Measurements from ENCODE around the gene PADI3. TPM values are rescaled to one million over a fixed set of nuclear protein-coding genes. Genes with fewer than 3 reads are reported as not detected.
"Not testable (repeated sequence)": the region's sequence is repeated elsewhere in the genome, so short reads cannot be mapped to it uniquely, and the experiment has no call there.

Gene PADI3
- polyA plus RNA-seq, 3 donors, result 0.07 to 0.12 (median 0.09) TPM

GRCh38 chr1:17215545-17215890 is 33.4 kb upstream of the PADI3 start:
- no peak for DNase-seq

GRCh38 chr1:17216078-17216477 is 32.8 kb upstream of the PADI3 start:
- DNase-seq, result no peak

DNA sequence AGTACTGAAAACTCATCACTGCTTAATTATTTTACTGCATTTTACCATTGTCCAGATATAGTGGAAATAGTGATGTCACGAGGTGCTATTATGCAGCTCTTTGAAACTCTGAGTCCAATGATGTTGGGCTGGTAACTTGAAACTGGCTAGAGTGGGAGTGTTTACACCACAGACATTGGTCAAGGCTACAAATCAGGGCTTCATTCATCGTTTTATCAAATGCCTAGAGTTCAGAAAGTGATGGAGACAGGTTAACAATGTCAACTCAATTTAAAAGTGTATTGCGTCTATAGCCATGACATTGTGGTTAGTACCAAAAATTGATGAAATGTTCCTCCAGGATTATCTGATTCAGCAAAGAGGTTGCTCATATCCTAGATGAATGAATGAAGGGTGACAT is 31.3 kb upstream of the PADI3 start:
- DNase-seq, result no peak

DNA sequence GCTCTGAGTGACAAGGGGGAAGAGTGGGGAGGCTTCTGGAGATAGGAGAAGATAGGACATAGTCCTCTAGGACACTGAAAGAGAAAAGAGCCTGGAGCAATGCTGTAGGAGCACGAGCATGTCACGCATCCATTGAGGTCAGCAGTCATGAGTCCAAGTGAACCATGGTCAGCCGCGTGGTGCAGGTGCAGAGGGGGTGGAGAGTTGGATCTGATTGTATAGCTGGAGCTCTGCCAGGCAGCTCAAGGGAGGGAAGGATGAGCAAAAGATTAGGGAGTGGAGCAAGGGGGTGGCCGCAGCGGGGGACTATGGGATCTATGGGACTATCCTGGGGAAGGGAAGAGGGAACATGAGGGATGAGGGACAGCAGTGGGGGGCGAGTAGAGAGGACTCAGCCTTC is 30.0 kb upstream of the PADI3 start:
- DNase-seq, result no peak

DNA sequence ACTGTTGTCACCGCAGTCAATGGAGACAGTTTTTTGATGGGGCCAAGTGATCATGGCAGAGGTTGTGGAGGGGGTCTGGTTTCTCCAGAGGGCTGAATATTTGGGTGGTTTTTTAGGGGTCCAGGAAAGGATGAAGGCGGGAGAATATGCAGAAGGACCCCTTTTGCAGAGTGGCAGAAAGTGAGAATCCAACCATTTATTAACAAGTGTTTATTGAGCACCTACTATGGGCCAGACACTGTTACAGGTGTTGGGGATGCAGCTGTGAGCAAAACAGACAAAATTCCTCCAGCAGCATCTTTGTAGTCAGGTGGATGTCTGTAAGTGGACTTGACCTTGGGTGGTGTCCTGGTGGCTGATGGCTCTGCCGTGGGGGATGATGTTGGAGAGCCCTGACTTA is 28.6 kb upstream of the PADI3 start:
- no peak for DNase-seq

GRCh38 chr1:17222557-17222956 is 26.3 kb upstream of the PADI3 start:
- DNase-seq, result no peak

DNA sequence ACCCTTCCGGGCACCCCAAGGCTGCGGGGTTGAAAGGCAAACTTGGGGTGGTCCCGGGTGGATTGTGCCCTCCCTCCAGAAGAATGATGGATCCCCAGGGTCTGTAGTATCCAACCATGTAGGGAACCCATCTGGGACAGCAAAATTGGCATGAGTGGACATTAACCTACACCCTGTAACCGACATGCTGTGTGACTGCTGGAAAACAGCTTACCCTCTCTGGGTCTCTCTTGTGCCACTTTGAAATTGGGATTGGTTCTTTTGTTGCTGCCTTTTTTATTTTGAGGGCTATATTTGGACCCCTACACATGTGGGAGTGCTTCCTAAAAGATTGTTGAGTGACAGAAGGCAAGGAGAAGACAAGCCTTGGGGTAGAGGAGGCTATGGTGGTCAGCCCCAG is 24.5 kb upstream of the PADI3 start:
- DNase-seq, result no peak

DNA sequence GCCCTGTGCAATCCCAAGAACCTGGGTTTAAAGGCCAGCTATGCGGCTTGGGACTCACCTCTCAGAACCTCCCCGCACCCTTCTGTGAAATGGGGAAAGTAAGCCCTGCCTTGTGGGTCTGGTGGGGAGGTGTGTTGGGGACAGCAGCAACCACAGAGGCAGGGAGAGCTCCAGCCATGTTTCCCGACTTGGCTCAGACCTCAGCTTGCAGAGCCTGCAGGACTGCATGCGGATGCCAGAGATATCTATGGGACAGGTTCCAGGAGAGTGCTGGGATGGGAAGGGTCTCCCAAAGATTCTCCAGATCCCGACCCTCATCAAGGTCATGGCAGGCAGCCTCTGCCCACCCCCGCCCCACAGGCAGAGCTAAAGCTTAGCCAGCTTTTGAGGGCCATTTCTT is 23.8 kb upstream of the PADI3 start:
- no peak for DNase-seq

DNA sequence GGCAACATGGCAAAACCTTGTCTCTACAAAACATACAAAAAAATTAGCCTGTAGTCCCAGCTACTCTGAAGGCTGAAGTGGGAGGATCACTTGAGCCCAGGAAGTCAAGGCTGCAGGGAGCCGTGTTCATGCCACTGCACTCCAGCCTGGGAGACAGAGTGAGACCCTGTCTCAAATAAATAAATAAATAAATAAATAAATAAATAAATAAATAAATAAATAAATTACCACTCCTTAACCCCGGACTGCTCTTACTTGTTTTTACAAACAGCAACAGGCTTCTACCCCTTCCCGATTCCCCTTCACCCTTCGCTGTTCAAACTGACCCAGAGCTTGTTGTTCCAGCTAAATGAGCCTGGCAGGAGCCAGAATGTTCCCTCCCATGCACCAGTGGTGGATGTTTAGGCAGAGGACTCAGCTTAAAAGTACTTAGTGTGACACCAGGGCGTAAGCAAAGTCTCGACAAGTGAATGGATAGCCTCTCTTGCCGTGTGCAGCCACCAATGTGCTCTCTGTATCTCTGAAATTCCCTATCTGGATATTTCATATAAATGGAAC is 21.5 kb upstream of the PADI3 start:
- no peak for DNase-seq

DNA sequence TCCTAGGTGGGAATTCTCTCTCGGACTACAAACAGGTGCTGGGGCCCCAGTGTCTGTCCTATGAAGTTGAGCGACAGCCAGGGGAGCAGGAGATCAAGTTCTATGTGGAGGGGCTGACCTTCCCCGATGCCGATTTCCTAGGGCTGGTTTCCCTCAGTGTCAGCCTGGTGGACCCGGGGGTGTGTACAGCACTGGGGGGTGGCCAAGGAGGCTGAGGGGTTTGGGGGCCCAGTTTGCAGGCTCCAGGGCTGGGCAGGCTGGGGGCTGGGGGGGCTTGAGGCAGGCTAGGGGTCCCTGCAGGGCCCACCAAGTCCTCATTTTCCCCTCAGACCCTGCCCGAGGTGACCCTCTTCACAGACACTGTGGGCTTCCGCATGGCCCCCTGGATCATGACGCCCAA is 20.3 kb upstream of the PADI3 start:
- DNase-seq, result no peak

DNA sequence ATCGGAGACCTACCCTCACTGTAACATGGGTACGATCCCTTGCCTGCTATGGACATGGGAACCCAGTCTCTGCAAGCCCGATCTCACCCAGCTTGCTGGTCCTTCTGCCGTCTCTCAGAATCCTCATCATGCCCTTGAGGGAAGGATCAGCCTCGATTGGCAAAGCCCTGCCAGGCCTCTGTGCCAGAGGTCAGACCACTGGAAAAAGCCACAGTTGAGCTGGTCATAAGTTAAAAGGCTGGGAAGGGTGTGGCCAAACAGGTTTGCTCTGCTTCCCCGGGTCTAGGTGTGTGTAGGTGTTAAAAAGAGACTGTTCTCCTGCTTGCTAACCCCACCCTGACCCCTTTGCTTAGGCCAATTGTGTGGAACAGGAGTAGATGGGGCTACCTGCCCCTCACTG is 19.5 kb upstream of the PADI3 start:
- no peak for DNase-seq

GRCh38 chr1:17230106-17230505 is 18.8 kb upstream of the PADI3 start:
- DNase-seq, result no peak

DNA sequence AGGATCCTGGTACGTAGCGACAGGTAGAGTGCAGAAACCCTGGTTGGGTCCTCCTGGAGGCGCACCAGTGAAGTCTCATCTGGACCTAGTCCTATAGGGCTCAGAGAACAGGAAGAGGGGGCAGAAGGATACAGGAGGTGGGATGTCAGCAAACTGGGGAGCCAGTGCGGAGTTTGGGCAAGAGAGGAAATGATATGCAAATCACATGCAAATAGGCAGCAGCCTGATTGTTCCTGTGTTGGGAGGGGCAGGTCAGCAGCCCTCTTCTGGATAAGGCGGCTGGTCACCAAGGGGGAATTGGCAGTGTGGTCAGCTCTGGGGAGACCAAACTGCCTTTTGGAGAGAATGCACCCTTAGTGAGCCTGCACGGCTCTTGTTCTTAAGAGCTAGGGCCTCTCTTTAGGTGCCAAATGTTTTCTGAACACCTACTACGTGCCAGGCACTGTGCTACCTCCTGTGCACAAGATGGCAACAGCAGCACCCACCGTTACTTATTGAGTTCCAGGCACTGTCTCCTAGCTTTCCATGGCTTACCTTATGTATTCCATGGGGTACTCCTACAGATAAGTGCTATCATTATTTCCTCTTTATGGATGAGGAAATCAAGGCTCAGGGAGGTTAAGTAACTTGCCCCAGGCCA is 18.1 kb upstream of the PADI3 start:
- DNase-seq, result no peak

DNA sequence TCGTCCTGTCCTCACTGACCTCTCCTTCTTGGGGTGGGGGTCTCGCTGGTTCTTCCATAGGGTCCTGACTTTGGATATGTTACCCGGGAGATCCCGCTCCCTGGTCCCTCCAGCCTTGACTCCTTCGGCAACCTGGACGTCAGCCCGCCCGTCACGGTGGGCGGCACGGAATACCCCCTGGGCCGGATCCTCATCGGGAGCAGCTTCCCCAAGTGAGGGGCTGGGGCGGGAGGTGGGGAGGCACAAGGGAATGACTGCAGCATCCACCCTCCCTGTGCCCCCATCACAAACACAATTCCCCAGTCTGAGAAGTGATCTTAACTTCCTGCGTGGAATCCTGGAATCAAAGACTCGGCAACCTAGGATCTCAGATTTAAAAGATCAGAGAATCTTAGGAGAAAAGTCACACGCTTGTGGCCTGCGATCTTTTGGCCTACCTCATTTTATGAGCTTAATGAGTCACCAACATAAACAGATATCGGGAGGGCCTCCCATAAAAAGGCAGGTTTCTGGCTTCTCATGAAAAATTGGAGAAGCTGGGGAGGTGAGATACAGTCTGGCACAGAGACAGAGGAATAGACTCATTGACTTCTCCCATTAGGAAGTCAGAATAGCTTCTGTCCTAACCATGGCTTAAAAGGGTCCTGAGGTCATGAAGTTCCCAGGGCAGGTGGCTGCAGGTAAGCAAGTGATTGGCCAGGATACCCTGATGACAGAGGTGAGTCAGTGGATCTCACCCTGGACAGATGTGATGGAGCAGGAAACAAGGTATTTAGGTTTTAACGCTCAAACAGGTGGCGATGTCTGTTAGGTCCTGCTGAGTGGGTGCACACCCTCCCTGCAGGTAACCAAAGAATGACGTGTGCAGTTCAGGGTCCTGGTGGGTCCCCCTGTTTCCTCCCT is 15.9 kb upstream of the PADI3 start:
- DNase-seq, result no peak

GRCh38 chr1:17233675-17234320 is 15.1 kb upstream of the PADI3 start:
- DNase-seq, result no peak

GRCh38 chr1:17234405-17234804 is 14.5 kb upstream of the PADI3 start:
- no peak for DNase-seq

DNA sequence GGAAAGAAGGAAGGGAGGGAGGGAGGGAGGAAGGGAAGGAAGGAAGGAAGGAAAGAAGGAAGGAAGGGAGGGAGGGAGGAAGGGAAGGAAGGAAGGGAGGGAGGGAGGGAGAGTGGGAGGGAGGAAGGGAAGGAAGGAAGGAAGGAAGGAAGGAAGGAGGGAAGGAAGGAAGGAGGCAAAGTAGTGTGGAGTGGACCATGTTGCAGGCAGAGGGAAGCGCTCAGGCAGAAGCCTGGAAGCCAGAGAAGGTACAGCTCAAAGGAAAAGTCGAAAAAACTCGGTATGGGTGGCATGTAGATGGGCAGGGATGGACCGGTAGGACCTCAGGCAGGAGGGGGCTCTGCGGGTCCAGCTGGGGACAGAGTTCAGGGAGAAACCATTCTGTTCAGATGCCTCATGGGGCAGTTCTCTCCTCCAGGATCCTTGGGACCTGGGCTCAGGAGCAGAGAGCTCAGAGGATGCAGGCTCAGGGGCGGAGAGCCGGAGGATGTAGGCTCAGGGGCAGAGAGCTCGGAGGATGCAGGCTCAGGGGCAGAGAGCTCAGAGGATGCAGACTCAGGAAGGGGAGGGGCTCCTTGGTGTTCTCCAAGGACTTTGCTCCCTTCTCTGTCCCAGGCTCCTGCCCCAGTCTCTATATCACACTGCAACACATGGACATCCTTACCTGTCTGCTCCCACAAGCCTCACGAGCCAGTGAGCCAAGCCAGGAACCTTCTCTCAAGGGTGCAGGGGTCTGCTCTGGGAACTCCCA is 13.6 kb upstream of the PADI3 start:
- DNase-seq, result no peak

- peak; percentile 80 for DNase-seq
Measured at GRCh38 chr1:17236779-17237560, 11.9 kb upstream of the PADI3 start.

DNA sequence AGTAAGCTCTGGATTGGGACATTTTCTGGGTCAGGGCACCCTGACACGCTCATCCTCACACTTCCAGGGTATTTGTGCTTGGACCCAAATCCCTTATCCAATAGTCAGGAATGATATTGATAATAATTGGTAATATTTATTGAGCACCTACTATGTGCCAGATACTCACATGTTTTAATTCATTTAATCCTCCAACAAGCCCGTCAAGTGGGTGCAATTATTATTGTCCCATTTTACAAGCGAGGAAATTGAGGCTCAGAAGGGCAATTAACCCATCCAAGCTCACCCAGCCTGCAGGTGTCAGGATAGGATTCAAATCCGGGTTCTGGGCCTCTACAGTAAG is 11.4 kb upstream of the PADI3 start:
- DNase-seq, result no peak

DNA sequence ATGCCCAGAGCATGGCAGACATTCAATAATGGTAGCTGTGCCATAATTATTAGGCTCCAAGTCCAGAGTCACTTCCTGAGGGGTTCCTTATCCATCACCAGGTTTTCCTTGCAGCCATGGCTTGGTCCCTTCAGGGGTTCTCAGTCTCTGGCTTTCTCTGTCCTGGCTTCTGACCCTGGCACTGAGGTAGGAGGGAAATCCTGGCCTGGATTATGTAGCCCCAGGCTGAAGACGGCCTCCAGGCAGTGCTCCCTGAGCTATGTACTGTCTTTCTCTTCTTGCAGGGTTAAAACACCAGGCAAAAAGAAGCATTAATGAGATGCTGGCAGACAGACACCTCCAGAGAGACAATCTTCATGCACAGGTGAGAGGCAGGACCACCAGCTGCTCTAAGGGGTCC is 9.5 kb upstream of the PADI3 start:
- peak; percentile 90 for DNase-seq

DNA sequence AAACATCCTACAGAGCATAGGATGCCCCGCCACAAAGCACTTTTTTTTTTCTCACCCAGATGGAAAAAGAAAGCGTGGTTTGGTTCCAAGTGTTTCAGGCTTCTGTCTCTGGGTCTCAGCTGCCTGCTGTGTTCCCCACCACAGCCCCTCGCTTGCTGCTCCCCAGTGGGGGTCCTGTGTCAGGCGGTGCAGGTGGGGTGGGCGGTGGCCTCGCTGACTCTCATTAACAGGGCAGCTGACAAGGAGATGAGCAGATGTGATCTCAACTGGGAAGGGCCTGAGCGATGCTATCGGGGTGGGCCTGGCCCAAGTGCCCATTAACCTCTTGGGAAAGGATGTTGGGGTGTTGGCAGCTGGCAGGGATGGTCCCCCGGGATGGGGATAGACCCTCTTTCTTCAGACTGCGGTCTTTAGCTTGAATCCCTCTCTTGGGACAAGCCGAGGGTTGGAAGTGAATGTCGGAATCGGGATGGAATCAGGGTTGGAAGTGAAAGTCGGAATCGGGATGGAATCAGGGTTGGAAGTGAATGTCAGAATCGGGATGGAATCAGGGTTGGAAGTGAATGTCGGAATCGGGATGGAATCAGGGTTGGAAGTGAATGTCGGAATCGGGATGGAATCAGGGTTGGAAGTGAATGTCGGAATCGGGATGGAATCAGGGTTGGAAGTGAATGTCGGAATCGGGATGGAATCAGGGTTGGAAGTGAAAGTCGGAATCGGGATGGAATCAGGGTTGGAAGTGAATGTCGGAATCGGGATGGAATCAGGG is 7.7 kb upstream of the PADI3 start:
- DNase-seq, result not testable (repeated sequence)
